Body of pancreas (tissue), 4 donors: ENCODE measurements around the gene FBXL7.

Experiments used
- CTCF ChIP-seq, 7 experiments: fragments of 450-650 bp in 4 of 7; fragments of 200-600 bp in 3 of 7; sonication (generic) in 3 of 7; IDR thresholded peaks; one replicate each; pipeline ENCODE4 v1.5.1; 2016 to 2019; ENCODE audit warnings: antibody characterized with exemption in 7 of 7
- POLR2A ChIP-seq, 3 donors: fragments of 450-650 bp; IDR thresholded peaks; one replicate each; pipeline ENCODE4 v1.6.1; 2016; ENCODE audit warnings: antibody characterized with exemption in 3 of 3, mild to moderate bottlenecking in 2 of 3

GRCh38 chr5:15574806-15575325 lies 74.9 kb downstream of the FBXL7 start:
- TF ChIP-seq CTCF (IDR thresholded peaks at IDR 0.05) (no peak), POLR2A (IDR thresholded peaks at IDR 0.05) (no peak)
